ENCODE measurements around the gene RRP9.

GRCh38 chr3:51891242-51892039 lies 50.3 kb downstream of the RRP9 start:
- TF ChIP-seq POLR2A (IDR thresholded peaks at IDR 0.05; ENCODE audit: low read length) (no peak), GATA1 (IDR thresholded peaks at IDR 0.05; ENCODE audit: low read depth, low read length) (no peak)

Data from erythroblast (primary cell).